Activated naive CD8-positive, alpha-beta T cell (primary cell): ENCODE measurements around the gene S100A10.

Experiments used
- H3K27ac Mint-ChIP-seq: one replicate; pipeline ENCODE4 v1.8.0; 2021; ENCODE audit warnings: mixed read lengths
- H3K27me3 Mint-ChIP-seq: one replicate; pipeline ENCODE4 v1.8.0; 2021; ENCODE audit warnings: mixed read lengths
- H3K36me3 Mint-ChIP-seq: one replicate; pipeline ENCODE4 v1.8.0; 2021; ENCODE audit warnings: mixed read lengths
- H3K4me1 Mint-ChIP-seq: one replicate; pipeline ENCODE4 v1.8.0; 2021; ENCODE audit warnings: low read depth, mixed read lengths
- H3K4me3 Mint-ChIP-seq: one replicate; pipeline ENCODE4 v1.8.0; 2021; ENCODE audit warnings: mild to moderate bottlenecking, mixed read lengths
- H3K9me3 Mint-ChIP-seq: one replicate; pipeline ENCODE4 v1.8.0; 2021; ENCODE audit warnings: low read depth, mixed read lengths

S100A10 gene, protein sequence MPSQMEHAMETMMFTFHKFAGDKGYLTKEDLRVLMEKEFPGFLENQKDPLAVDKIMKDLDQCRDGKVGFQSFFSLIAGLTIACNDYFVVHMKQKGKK

DNA sequence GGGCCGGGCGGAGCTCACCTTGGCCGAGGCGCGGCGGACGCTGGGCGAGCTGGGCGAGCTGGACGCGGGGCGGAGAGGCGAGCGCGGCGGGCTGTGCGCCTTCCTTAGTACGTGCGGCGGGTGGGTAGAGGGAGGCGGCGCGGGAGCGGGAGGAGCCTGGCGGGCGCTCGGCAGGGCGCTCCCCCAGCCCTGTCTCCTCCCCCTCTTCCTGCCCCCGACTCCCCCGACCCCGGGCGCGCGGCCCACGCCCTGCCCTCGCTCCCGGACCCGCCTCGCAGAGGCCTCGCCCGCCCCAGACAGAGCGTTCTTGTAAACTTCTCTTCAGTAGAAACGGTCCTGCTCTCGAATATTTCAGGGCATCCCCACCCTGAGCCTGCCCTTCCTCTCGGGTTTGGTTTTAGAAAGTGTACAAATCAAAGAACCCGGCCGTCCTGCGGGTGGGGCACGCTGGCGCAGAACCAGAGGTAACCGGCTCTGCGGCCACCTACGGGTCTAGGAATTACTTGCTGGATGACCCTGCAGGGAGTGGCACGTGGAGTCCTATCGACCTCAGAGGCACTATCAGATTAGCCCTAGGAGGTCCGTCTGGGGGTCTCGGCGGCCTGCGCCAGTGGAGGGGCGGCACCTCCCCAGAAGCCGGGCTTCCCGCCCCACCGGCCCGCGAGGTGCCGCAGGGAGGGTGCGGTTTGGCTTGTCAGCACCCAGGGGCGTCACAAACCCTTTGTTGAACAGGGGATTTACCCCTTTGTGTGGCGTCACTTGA lies at the start of gene S100A10:
Gene S100A10, minus strand, starts transcription at position 126 of the 763 bp plus-strand sequence. CDS start 7,629 bp downstream, outside the sequence.
- Mint-ChIP-seq H3K9me3 (no peaks in the 10 kb centered on the region), H3K4me3 (peak within 1 kb of the TSS; percentile 94), H3K27me3 (no peaks in the 10 kb centered on the region), H3K27ac (peak within 1 kb of the TSS; percentile 91), H3K36me3 (no peaks in the 10 kb centered on the region), H3K4me1 (peaks cover 54% of the 10 kb centered on the region)

DNA sequence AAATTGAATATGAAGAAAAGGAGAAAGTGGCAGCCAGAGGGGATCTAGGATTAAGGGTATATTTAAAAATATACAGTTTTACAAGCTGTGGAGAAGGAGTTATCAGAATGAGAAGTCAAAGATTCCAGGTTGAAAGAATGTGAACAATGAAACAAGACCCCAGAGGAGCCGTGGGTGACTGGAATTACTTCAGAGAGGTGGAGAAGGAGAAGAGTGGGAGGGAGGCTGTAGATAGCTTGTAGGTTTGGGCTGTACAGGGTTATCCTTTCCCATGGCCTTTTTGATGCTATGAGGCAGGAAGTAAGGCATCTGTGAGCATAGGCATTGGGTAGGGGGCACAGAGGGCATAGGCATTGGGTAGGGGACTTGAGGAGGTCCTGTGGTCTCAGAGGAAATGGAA lies 48.4 kb upstream of the S100A10 start:
- Mint-ChIP-seq H3K9me3 (no peaks in the 10 kb centered on the region), H3K4me1 (peaks cover 10% of the 10 kb centered on the region), H3K27ac (no peak overlapping the region), H3K36me3 (no peaks in the 10 kb centered on the region), H3K4me3 (no peak overlapping the region), H3K27me3 (no peaks in the 10 kb centered on the region)

DNA sequence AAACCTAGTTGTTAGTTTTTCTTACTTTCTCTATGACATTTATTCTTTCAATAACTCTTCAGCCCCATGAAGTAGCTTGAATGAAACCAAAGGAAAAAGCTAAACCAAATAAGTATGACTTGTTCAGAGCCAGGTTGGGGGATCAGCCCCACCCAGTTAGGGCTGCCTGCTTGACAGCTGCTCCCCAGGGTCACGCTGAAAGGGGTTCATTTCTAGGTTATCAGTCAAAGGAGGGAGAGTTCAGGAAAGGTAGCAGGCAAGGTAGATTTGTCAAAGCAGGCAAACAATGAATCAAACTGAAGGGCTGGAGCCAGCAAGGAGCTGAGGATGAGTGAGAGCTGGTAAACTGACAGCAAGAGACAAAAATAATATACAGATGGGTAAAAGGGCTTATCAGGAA lies 46.2 kb upstream of the S100A10 start:
- Mint-ChIP-seq H3K36me3 (no peaks in the 10 kb centered on the region), H3K4me1 (peaks cover 16% of the 10 kb centered on the region), H3K27me3 (no peaks in the 10 kb centered on the region), H3K4me3 (no peak overlapping the region), H3K9me3 (no peaks in the 10 kb centered on the region), H3K27ac (no peak overlapping the region)

DNA sequence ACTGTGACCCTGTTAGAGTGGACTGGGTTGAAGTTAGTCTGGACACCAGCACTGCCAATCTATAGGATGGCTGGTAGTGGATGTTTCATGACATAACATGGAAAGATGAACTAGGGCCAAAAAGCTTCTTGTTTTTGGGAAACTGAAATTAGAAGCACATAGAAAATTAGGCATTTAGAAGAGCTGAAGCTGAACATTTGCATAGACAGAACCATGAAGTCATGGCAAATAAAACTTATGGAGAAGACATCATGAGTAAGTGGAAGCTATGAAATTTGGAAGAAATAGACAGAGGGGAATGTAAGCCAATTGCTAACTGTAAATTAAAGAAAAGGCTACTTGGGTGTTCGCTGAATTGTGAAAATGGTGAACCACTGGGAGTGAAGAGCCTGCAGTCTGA lies 45.8 kb upstream of the S100A10 start:
- Mint-ChIP-seq H3K9me3 (no peaks in the 10 kb centered on the region), H3K4me3 (no peak overlapping the region), H3K4me1 (peaks cover 19% of the 10 kb centered on the region), H3K27me3 (no peaks in the 10 kb centered on the region), H3K36me3 (no peaks in the 10 kb centered on the region), H3K27ac (no peak overlapping the region)

DNA sequence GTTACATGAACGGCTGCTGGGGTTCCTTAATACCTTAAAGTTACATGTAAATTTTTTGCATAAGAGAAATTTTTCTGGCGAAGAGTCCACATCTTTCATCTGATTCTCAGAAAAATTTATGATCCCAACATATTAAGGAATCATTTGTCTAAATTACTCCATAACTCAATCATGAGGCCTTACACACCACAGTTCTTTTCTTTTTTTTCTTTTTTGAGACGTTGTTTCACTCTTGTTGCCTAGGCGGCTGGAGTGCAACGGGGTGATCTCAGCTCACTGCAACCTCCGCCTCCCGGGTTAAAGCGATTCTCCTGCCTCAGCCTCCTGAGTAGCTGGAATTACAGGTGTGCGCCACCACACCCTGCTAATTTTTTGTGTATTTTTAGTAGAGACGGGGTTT lies 45.2 kb upstream of the S100A10 start:
- Mint-ChIP-seq H3K4me3 (no peak overlapping the region), H3K9me3 (no peaks in the 10 kb centered on the region), H3K27me3 (no peaks in the 10 kb centered on the region), H3K36me3 (no peaks in the 10 kb centered on the region), H3K4me1 (peaks cover 24% of the 10 kb centered on the region), H3K27ac (no peak overlapping the region)

DNA sequence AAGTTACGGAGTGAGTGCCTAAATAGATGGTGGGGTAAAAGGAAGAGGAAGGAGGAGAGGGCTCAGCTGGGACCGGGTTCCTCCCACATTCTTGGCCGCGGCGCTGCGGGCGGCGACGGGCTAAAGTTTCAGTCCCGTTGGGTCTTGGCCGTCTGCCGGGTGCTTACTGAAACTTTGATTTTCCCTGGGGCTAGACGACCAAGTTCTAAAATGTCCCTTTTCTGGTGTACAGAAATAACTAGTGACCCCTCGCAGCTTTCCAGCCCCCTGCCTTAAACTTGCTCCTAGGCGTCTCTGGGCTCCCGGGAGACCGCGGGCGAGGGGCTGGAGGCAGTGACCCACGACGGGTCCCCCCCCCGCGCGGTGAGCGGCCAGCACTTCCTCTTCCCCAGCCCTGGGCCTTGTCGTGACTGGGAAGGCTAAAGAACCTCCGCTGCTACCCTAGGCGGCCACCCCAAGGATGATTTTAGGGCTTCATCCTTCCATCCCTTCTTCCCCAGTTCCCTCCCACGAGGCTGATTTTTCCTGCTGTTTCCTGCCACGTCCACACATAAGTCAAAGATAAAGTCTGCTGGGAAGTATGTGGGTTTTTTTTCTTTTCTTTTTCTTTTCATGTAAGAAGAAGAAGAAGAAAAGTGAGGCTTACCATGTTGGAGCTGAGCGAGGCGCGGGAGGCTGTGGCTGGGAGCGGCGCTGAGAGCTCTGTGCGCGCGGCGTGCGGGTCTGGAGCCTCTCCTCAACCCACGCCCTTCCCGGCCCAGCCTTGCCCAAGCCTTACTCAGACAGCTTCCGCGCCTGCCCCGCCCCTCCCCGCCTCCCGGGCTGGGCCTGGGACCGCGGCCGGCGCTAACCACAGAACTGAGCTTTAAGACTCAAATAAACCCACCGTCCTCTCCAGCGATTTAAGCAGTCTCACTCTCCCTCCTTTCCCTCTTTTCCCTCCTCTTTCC lies 42.9 kb upstream of the S100A10 start, which contains the start of gene S100A11:
Gene S100A11, minus strand, starts transcription at position 738 of the 950 bp plus-strand sequence. Its CDS starts 89 bp downstream, at position 649.
- peaks cover 41% of the 10 kb centered on the region for H3K4me1 Mint-ChIP-seq

DNA sequence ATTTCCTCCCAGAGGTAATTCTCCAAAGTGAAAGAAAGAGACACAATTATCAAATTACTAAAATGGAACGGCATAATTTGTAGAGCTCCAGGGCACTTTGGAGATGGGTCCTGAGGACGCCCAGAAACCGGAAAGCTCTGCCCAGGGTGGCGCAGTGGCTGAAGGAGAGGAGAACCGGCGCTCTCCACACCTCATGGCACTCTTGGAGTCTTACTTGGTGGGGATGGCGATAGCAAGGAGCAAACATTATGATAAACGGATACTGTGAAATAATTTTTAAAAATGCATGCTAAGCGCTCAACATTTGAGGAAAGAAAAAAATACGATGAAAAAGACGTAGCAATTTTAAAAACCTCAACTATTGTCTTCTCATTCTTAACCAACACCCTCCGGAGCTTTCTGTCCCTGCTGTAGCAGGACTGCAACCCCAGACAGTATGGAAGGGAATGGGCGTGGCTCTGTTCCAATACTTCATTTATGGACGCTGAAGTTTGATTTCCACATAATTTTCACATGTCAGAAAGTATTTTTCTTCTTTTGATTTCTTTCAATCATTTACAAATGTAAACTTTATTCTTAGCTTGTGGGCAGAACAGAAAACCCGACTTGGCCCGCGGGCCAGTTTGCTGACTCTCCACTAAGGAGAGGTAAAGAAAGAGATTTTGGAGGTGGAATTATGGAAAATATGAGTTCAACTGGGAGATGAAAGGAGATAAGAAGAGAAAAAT lies 42.0 kb upstream of the S100A10 start:
- Mint-ChIP-seq H3K4me1 (peaks cover 42% of the 10 kb centered on the region), H3K36me3 (peaks cover 9% of the 10 kb centered on the region), H3K4me3 (peak overlapping the region; percentile 99), H3K27me3 (no peaks in the 10 kb centered on the region), H3K27ac (peak overlapping the region; percentile 94), H3K9me3 (no peaks in the 10 kb centered on the region)

More for the DNA sequence above, 42.9 kb upstream of the S100A10 start, which contains the start of gene S100A11:
- peak within 1 kb of the TSS; percentile 94 for H3K27ac Mint-ChIP-seq
- H3K27me3 Mint-ChIP-seq, result no peaks in the 10 kb centered on the region
- H3K36me3 Mint-ChIP-seq, result peaks cover 7% of the 10 kb centered on the region
- no peaks in the 10 kb centered on the region for H3K9me3 Mint-ChIP-seq
- peak within 1 kb of the TSS; percentile 99 for H3K4me3 Mint-ChIP-seq

DNA sequence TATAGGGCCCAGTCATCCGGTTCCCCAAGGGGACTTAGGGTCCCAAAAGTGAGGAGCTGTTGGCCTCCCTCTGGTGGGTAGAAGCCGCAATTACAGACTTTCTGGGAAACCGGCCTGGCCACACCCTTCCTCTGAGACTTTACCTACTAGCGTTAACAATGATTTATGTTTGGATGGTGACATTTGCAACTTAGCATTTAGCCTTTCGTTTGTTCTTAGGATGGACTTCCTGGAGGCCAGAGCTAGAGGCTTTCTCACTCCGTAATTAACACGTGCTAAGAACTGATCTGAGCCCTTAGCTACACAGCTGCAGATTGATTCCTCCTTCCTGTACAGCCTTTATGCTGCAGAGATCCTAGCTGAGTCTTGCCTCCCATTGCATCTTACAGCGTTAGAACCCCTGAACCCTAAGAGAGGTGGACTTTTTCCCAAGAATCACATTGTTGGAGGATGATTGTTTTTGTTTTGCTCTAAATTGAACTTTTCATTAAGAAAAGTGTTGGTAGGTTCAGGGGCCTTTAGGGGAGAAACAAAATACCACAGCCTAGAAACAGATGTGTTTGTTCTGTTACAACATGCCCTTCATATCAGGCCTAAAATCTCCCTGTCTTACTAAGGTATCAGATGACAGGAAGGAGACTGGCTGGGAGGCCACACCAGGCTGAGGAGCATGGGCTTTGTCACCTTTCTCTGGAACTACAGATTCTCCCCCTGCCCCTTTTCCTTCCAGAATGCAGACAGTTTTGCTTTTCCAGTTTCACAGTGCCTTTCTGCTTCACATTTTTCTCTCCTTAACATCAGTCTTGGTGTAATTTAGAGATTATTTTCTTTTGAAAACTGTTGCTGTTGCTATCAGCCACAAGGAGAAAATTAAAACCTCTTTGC lies 41.2 kb upstream of the S100A10 start:
- peak overlapping the region; percentile 94 for H3K27ac Mint-ChIP-seq
- H3K4me1 Mint-ChIP-seq, result peaks cover 44% of the 10 kb centered on the region
- H3K27me3 Mint-ChIP-seq, result no peaks in the 10 kb centered on the region

DNA sequence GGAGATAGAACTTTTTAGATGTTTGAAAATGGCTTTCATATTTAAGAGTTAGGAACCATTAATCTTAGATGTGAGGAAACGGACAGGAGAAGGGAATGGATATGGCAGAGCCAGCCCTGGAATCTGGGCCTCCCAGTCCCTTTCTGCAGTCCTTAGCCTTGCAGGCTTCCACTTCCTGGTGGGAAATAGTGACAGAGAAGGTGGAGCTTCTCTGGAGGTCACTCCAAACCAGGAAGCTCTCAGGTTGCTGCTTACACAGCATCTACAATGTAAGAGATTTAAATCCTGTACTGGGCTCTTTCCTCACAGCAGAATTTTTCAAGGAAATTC lies 40.6 kb upstream of the S100A10 start:
- Mint-ChIP-seq H3K27me3 (no peaks in the 10 kb centered on the region), H3K9me3 (no peaks in the 10 kb centered on the region), H3K4me3 (peak overlapping the region; percentile 99), H3K27ac (peak overlapping the region; percentile 94), H3K36me3 (peaks cover 11% of the 10 kb centered on the region), H3K4me1 (peaks cover 46% of the 10 kb centered on the region)

More for the DNA sequence above, 41.2 kb upstream of the S100A10 start:
- Mint-ChIP-seq H3K36me3 (peaks cover 11% of the 10 kb centered on the region), H3K9me3 (no peaks in the 10 kb centered on the region), H3K4me3 (peak overlapping the region; percentile 99)

DNA sequence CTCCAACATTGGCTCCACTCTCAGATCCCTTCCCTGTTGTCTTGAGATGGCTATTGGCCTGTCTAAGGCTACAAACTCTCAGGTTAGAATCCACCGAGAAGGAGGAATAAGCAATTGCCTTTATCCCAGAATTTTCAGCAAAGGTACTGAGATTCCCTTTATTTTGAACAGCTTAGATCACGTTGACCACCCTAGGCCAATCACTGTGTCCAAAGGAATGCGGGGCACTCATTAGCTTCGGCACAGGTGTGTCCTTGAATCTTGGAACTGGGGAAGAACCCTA lies 36.2 kb upstream of the S100A10 start:
- H3K9me3 Mint-ChIP-seq, result no peaks in the 10 kb centered on the region
- H3K27me3 Mint-ChIP-seq, result no peaks in the 10 kb centered on the region
- H3K4me1 Mint-ChIP-seq, result peaks cover 38% of the 10 kb centered on the region
- H3K4me3 Mint-ChIP-seq, result no peak overlapping the region
- H3K36me3 Mint-ChIP-seq, result peaks cover 11% of the 10 kb centered on the region
- peak overlapping the region; percentile 28 for H3K27ac Mint-ChIP-seq

DNA sequence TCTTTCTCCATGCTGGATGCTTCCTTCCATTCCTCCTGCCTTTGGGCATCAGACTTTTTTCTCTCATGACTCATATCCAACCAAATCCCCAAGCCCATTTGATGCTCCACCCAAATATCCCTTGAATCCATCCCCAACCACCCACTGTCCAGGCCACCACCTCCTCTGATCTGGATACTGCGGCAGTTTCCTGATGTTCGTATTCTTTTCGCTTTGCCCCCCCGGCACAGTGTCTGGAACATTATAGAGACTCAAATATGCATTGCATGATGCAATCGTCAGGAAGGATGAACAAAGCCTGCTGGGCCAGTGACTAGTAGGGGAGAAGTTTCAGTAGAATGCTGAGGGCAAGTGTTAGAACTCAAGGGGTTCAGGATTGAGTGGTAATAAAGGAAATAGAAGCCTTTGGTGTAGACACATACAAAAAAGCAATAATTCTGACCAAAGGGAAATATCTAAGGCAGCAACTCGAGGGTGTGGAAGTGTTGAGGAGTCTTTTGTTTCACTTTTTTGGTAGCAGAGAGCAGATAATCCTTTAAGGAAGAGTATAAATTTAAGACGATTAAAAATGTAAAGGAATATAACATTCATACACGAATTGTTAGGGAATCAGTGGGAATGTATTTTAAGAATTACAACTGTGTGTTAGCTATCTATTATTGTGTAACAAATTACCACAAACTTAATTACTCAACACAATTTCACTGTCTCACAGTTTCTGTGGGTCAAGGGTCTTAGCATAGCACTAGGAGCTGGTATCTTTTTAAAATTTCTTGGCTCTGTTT lies 35.7 kb upstream of the S100A10 start:
- H3K4me3 Mint-ChIP-seq, result no peak overlapping the region
- H3K27me3 Mint-ChIP-seq, result no peaks in the 10 kb centered on the region
- peaks cover 34% of the 10 kb centered on the region for H3K4me1 Mint-ChIP-seq
- peaks cover 11% of the 10 kb centered on the region for H3K36me3 Mint-ChIP-seq
- H3K9me3 Mint-ChIP-seq, result no peaks in the 10 kb centered on the region
- H3K27ac Mint-ChIP-seq, result peak overlapping the region; percentile 85

DNA sequence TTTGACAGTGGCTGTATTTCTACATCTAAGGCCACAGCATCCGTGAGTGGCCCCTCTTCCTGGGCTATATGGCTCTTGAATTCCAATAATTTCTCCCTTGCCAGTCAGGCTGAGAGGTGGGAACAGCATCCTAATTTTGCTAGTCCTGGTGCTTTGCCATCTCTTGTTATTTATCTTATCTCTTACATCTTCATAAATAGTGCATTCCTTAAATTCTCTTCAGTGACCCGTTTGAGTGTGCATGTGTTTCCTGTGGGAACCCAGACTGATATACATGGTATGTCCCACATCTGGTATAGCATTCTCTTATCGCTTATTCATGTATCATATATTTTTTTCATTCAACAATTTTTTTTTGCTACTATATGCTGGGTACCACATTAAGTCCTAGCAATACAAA lies 33.2 kb upstream of the S100A10 start:
- H3K27me3 Mint-ChIP-seq, result no peaks in the 10 kb centered on the region
- no peak overlapping the region for H3K27ac Mint-ChIP-seq
- H3K9me3 Mint-ChIP-seq, result no peaks in the 10 kb centered on the region
- peaks cover 15% of the 10 kb centered on the region for H3K4me1 Mint-ChIP-seq
- peaks cover 5% of the 10 kb centered on the region for H3K36me3 Mint-ChIP-seq
- H3K4me3 Mint-ChIP-seq, result no peak overlapping the region

DNA sequence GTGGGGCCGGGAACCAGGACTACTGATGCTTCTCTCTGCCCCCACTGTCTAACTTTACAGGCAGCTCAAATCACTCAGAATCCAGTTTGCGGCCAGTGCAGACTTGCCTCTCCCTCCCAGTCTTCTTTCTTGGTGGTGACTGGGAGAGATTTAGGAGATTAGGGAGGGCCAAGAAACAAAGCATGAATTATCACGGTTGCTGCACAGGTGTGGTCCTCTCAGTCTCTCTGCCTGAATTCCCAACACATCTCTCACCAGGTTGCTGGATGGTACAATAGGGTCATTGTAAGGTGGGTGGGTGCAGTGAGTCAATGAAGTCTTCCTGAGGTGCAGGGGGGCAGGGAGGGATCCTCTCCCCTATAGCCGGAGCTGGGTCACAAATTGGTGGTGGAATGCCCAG lies 30.6 kb upstream of the S100A10 start:
- H3K9me3 Mint-ChIP-seq, result no peaks in the 10 kb centered on the region
- peaks cover 7% of the 10 kb centered on the region for H3K4me1 Mint-ChIP-seq
- no peak overlapping the region for H3K4me3 Mint-ChIP-seq
- no peak overlapping the region for H3K27ac Mint-ChIP-seq
- no peaks in the 10 kb centered on the region for H3K27me3 Mint-ChIP-seq
- no peaks in the 10 kb centered on the region for H3K36me3 Mint-ChIP-seq
